Uterus (tissue), 2 donors: ENCODE measurements around the gene DGKI.

Experiments used
- POLR2A ChIP-seq, 2 donors: fragments of 450-650 bp; IDR thresholded peaks; one replicate each; pipeline ENCODE4 v1.6.1; 2016; ENCODE audit warnings: antibody characterized with exemption in 2 of 2, mild to moderate bottlenecking in 1 of 2, moderate library complexity in 1 of 2
- TF ChIP-seq, protein P1 (sequence below), 4 experiments: fragments of 200-600 bp in 2 of 4; fragments of 450-650 bp in 2 of 4; sonication (generic) in 2 of 4; IDR thresholded peaks; one replicate each; pipeline ENCODE4 v1.5.1; 2016 to 2019; ENCODE audit warnings: antibody characterized with exemption in 4 of 4, mild to moderate bottlenecking in 2 of 4, moderate library complexity in 1 of 4

DNA sequence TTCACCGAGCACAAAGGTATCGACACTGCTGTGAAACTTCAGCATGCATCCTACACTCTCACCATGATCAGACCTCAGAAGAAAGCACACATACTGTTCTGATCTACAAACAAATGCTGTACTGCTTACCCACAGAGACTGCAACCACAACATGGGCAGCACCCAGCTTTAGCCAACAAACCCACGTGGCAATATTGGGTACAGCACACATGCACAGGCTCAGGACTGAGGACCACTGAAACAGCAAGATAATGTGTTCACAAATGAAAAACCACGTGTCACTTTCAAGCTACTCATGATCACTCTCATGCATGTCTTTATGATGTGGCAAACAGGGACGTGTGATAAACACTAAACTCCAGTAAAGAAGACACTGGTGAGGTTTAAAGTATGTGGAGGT lies 383.9 kb downstream of the DGKI start:
- TF ChIP-seq, protein P1, sequence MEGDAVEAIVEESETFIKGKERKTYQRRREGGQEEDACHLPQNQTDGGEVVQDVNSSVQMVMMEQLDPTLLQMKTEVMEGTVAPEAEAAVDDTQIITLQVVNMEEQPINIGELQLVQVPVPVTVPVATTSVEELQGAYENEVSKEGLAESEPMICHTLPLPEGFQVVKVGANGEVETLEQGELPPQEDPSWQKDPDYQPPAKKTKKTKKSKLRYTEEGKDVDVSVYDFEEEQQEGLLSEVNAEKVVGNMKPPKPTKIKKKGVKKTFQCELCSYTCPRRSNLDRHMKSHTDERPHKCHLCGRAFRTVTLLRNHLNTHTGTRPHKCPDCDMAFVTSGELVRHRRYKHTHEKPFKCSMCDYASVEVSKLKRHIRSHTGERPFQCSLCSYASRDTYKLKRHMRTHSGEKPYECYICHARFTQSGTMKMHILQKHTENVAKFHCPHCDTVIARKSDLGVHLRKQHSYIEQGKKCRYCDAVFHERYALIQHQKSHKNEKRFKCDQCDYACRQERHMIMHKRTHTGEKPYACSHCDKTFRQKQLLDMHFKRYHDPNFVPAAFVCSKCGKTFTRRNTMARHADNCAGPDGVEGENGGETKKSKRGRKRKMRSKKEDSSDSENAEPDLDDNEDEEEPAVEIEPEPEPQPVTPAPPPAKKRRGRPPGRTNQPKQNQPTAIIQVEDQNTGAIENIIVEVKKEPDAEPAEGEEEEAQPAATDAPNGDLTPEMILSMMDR (IDR thresholded peaks at IDR 0.05) = no peak
- no peak for TF ChIP-seq POLR2A (IDR thresholded peaks at IDR 0.05)
